ENCODE data around the gene PDIK1L. TPM values are rescaled to one million over a fixed set of nuclear protein-coding genes. Genes with fewer than 3 reads are reported as not detected.
"Not testable (repeated sequence)": the region's sequence is repeated elsewhere in the genome, so short reads cannot be mapped to it uniquely, and the experiment has no call there.

PDIK1L gene
- total RNA-seq, 1 experiment from 2014 or later, result 4.5 TPM

DNA sequence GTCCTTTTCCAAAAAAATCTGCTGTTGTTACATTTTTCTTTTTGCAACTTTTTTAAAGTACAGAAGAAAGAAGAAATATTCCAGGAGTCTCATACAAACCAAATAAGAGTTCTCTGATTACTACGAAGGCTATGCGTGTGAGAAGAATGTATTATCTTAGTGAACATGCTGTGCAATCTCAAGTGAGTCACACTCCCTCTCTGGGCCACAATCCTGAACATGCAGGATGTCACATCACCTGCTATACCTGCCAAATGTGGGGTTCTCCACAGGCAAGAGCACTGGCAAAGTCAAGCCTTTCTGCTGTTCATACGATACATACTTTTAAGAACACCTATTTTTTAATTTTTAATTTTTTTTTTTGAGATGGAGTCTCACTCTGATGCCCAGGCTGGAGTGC is 22.5 kb upstream of the PDIK1L start:
- DNase-seq (ENCODE audit: low read depth), result no peak

DNA sequence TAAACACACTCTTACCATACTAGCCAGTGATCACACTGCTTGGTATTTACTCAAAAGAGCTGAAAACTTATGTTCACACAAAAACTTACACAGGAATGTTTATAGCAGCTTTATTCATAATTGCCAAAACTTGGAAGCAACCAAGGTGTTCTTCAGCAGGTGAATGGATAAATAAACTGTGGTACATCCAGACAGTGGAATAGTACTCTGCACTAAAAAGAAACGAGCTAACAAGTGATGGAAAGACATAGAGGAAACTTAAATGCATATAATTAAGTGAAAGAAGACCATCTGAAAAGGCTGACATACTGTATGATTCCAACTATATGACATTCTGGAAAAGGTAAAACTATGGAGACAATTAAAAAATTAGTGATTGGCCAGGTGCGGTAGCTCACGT is 20.7 kb upstream of the PDIK1L start:
- no peak for DNase-seq (ENCODE audit: low read depth)

DNA sequence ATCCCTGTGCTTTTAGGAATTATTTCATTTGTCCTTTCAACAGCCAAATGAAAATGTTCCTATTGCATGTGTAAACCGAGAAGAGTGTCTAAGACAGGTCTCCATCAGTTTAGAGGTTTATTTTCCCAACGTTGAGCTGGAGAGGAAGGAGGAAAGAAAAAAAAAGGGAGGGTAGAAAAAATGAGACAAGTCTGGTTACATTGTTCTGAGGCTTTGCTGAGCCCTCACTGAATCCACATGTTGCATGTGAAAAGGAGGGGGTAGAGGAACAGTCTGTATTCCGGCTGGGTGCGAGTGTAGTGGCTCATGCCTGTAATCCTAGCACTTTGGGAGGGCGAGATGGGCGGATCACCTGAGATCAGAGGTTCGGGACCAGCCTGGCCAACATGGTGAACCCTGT is 19.2 kb upstream of the PDIK1L start:
- no peak for DNase-seq (ENCODE audit: low read depth)

DNA sequence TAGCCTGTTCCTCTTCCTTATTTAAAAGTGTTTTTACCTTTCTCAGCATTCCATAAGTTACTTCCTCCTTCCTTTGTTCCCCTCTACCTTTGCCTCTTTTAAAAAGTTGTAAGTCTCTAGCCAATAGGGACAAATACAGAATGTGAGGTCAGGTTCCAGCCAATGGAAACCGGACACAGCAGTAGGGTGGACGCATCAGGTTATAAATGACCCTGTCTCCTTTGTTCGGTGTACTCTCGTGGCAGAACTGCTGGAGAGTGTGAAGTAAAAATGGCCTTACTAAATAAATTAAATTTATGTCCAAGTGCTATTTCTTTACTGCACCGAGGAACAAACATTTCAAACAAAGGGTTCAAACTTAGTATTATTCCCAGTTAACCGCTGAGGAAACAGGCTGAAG is 18.1 kb upstream of the PDIK1L start:
- DNase-seq (ENCODE audit: low read depth), result not testable (repeated sequence)

DNA sequence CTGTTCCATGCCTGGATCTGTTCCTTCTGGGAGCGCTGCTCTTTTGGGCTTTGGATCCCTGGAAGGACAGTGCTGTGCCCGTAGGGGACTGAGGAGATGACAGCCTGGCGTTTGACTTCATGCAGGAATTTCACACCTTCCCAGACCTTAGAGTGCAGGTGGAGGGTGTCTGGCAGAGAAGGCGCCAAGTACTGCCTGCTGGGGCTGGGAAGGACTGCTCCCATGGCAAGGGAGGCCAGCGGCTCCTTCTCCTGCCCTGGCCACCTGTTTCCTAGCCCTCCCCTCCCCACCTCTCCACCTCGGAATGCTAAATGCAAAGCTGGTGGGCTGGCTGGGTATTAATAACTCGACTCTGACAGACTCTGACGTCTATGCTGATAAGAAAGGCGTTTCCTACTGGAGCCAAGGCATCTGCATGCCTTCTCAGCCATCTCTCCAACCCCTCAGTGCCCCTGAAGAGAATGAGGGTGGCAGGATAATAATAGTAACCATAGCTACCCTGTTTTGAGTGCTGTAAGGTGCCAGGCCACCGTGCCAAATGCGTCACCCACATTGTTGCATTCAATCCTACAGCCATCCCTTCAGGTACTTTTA is 17.5 kb upstream of the PDIK1L start:
- DNase-seq (ENCODE audit: low read depth), result no peak

DNA sequence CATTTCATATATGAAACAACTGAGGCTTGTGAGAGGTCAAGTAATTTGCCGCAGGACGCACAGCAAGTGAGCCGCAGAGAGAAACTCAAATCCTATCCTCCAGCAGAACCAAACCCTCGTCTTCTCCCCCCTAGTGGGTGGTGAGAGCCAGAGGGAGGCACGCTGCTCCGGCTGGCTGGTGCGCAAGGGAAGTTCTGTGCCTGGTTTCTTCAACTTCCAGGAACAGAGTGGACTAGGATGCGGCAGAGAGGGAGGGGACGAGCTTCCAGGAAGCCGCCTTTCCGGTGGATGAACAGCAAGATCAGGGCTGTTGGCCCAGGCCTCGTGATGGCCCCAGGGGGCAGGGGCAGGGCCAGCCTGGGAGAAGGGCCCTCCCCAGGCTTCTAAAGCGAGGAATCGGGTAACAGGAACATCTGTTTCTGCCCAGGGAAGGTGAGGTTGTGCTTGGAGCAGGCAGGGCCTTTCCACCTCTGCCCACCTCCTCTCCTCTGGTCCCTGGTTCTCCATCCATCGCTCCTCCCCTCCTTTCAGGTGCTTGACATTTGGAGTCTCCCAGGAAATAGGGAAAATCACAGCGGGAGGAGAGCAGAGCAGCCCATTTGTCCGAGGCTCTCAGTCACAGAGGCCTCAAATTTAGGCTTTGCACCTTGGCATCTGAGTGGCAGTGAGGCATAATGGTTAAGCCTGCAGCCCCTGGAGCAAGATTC is 16.8 kb upstream of the PDIK1L start:
- no peak for DNase-seq (ENCODE audit: low read depth)

DNA sequence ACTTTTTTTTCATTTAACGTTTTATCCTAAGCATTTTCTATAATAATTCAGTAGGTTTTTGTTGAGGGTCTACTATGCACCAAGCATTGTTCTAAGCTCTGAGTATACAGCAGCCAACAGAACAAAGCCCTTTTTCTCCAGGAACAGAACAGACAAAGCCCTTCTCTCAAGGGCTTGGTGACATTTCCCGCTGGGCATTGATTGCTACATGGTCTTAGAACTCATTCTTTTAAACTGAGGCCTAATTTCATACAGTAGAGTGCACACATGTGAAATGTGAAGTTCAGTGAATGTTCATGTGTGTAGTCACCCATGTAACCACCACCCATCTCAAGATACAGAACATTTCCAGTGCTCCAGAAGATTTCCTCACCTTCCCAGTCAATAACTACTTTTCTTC is 15.2 kb upstream of the PDIK1L start:
- no peak for DNase-seq (ENCODE audit: low read depth)

DNA sequence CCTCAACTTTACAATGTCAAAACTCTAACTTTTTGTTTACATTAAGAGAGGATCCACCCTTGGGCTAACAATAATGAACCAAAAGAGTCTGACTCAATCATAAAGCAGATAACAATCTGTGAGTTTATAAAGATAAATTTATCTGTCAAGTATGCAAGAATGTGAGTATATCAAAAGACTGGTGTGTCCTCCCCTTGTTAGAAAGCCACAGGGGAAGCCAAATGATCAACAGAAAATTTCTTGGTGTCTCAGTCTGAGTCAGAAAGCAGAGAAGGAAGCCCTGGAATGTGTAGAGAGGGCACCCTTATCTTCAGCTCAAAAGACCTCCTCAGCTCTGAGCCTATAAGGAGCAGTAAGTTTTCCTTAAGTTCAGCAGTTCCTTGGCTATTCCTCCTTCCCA is 13.9 kb upstream of the PDIK1L start:
- DNase-seq (ENCODE audit: low read depth), result peak; percentile 56

DNA sequence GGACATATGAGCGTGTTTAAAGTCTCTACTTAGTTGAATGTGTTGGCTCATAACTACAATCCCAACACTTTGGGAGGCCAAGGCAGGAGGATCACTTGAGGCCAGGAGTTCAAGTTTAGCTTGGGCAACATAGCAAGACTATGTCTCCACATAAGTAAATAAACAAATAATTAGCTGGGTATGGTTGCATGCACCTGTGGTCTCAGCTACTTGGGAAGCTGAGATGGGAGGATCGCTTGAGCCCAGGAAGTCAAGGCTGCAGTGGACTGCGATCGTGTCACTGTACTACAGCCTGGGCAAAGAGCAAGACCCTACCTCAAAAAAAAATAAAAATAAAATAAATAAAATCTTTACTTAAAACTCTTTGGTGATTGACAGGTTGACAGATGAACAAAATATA is 13.0 kb upstream of the PDIK1L start:
- DNase-seq (ENCODE audit: low read depth), result no peak

DNA sequence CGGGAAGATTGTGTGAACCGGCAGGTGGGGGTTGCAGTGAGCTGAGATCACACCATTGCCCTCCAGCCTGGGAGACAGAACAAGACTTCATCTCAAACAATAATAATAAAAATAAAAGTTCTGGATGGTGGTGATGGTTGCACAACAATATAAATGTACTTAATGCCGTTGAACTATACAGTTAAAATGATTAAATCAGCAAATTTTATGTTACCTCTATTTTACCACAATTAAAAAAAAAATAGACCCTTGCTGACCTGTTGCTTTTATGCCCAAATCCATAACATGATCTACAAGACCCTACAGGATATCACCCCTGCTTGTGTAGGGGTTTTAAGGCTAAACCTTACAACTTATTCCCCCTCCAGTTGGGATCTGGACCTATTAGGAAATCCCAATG is 11.8 kb upstream of the PDIK1L start:
- DNase-seq (ENCODE audit: low read depth), result no peak

DNA sequence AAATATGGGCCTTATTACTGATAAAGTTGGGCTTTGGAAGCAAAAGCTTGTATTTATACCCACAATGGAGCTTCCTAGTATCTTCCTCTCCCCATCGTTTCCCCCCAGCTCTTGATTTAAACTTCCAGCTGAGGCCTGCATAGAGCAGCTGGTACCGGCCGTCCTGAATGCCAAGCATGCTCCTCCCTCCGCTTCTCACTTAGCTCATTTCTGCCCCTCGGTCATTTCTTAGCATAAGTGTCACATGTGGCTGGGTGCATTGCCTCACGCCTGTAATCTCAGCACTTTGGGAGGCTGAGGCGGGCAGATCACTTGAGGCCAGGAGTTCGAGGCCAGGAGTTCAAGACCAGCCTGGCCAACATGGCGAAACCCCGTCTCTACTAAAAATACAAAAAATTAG is 11.4 kb upstream of the PDIK1L start:
- DNase-seq (ENCODE audit: low read depth), result not testable (repeated sequence)

DNA sequence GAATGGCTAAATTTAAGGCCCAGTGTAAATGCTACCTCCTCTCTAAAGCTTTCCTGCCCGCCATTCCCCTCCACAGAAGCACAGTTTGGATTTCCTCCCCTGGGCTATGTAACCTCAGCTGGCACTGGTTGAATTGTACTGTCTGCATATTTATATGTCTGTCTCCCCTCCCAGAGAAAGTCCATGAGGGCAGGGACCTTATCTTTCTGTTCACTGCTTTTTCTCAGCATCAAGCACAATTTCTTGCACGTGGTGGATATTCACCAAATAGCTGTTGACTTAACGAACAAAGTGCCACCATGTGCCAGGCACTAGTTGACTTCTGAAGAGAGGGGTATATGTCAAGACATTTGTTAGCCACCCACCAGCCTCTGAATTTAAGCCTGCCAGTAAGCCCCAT is 9.5 kb upstream of the PDIK1L start:
- no peak for DNase-seq (ENCODE audit: low read depth)

DNA sequence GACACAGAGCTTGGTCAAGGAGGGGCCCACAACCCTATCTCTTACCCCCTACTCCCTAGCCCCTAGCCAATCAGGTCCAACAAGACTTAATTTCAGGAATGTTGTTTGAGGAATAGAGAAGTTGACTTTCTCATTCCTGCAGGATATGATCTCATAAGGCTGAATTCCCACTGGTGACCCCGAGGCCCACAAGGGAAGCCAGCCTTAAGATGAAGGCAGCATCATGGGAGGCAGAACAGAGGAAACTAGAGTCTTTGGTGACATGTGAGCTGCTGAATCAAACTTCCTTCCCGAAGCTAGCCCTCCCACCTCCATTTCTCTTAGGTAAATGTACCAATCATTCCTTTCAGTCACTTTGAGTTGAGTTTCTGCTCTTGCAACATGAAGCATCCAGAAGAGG is 9.1 kb upstream of the PDIK1L start:
- peak; percentile 28 for DNase-seq (ENCODE audit: low read depth)

DNA sequence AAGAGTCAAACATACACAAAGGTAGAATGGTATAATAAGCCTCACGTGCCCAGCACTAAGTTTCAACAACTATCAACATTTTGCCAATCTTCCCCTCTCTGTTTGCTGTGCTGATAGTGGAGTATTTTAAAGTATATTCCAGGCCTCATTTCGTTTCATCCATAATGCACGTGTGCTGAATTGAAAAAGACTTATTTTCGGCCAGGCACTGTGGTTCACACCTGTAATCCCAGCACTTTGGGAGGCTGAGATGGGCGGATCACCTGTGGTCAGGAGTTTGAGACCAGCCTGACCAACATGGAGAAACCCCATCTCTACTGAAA is 6.4 kb upstream of the PDIK1L start:
- not testable (repeated sequence) for DNase-seq (ENCODE audit: low read depth)

DNA sequence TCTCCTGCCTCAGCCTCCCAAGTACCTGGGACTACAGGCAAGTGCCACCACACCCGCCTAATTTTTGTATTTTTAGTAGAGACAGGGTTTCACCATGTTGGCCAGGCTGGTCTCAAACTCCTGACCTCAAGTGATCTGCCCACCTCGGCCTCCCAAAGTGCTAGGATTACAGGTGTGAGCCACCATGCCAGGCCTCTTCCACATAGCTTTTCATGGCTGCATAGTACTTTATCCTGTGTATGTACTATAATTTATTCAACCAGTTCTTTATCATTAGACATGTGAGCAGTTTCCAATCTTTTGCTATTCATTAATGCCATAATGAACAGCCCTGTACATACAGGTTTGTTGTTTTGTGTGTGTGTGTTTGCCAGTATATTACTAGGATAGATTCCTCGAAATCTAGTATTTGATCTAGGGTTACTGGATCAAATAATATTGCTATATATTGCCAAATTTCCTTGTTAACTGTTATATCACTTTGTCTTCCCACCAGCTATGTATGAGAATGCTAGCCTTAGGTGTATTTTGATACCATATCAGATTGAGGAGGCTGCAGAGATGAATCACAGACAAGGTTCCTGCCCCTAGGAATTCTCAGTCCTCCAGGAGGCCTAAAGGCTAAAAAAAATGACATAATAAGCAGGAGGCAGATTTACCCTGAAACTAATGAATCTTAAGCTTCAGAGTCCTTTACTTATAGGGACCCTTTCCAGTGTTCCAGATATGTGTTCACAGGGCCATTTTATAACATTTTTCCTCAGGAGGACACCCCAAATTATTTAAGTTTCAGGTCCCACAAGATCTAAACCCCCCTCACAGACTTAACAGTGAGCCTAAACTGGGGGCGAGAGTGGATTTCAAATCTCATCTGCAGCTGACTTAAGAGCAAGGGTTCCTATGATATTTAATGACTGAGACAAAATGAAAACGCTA is 2.1 kb upstream of the PDIK1L start:
- no peak for DNase-seq (ENCODE audit: low read depth)

DNA sequence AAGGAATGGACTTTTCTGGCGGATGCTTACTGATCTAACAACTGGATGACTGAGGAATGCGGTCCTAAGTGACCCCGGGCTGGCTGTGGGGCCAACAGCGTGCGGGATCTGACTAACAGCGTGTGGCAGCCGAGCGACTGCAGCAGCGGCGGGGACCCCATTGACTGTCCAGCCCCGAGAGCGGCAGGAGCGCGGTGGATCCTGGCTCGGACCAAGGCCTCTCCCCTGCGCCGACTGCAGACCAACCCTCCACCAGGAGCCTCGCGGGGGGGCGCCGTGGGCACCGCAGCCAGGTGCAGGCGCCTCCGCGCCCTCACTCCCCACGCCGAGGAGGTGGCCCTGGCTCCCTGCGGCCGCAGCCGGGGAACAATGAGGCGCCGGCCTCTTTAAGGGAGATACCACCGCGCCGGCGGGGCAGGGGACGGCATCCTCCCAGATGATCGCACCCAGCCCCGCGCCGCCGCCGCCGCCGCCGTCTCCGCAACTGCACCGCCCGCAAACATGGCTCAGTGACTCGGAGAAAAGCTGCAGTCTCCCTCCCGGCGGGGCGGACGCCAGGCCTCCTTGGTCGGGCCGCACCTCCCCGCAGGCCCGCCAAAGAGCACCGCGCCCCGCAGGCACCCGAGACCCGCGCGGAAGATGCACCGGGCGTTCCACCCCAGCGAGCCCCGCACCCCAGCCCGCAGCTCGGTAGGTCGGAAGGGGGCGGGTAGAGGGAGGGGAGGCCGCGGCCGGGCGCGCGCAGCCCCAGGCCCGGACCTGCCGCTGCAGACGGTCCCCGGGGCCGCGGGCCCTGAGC is 694 bp upstream of the PDIK1L start:
- peak; percentile 61 for DNase-seq (ENCODE audit: low read depth)

DNA sequence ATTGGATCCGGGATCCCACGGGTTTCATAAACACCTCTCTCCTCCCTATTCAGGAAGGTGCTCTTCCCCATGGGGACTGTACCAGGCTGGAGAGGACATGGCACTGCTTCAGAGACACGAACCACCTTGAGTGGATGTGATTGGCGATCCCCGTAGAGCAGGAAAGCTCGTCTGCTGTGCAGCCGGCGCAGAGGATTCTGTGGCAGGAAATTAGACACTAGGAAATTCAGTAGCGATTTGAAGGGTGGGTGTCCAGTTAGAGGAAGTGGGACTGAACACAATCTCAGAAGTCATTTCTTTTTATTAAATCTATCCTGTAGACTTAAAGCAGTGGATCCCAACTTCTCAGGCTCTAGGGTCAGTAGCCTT is 767 bp downstream of the PDIK1L start:
- DNase-seq (ENCODE audit: low read depth), result no peak

DNA sequence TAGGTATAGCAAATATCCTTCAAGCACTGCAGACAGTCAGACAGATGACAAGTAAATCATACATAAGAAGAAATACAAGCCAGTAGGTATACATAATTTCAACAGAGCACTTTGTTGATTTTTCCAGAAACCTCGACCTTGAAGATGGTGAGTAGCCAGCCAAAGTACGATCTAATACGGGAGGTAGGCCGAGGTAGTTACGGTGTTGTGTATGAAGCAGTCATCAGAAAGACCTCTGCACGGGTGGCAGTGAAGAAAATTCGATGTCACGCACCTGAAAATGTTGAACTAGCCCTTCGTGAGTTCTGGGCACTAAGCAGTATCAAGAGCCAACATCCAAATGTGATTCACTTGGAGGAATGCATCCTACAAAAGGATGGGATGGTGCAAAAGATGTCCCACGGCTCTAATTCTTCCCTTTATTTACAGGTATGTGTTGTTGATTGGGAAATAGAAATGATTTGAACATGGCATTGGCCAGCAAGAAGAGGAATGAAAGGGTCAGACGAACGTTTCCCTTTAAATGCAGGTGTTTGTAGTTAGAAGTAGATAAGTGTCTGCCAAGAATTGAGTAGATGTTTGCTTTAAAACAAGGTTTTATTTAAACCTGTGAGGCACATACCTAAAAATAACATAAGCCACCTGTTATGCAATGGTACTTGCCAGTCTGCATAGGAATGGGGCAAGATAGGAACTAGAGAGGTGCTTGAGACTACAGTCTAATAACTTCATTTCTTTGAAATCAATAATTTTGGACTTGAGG is 2.7 kb downstream of the PDIK1L start:
- no peak for DNase-seq (ENCODE audit: low read depth)

DNA sequence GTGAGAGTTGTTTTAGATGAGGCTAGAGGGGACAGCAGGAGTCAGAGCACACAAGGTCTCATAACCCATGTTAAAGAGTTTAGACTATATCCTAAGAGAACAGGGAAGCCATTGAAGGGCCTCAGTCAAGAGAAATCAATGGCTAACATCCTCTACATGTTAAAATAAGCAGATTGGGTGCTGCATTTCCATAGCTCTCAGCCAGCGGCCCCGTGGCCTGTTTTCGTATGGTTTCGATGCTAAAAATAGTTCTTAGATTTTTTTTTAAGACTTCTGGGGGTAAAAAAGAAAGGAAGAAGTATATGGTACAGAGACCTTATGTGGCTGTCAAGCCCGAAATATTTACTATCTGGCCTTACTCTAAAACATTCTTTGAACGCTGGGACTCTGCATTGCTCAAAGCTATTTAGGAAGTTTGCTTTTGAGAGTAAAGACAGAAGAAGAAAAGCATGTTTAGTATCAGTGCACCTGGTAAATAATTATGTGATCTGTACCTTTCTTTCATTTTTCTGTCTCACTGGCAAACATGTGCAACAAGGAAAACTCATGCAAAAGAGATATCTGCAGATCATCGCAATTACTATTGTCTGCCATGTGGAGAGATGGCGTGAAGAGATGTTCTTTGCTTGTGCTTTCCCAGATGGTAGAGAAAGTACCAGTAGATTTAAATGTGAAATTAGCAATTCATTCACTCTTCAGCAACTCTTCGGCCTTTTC is 8.4 kb downstream of the PDIK1L start:
- no peak for DNase-seq (ENCODE audit: low read depth)
